ENCODE measurements around the gene ACVR1C.
A peak's percentile ranks its signal among the peaks of the same experiment; 100 is the strongest.

Gene ACVR1C

DNA sequence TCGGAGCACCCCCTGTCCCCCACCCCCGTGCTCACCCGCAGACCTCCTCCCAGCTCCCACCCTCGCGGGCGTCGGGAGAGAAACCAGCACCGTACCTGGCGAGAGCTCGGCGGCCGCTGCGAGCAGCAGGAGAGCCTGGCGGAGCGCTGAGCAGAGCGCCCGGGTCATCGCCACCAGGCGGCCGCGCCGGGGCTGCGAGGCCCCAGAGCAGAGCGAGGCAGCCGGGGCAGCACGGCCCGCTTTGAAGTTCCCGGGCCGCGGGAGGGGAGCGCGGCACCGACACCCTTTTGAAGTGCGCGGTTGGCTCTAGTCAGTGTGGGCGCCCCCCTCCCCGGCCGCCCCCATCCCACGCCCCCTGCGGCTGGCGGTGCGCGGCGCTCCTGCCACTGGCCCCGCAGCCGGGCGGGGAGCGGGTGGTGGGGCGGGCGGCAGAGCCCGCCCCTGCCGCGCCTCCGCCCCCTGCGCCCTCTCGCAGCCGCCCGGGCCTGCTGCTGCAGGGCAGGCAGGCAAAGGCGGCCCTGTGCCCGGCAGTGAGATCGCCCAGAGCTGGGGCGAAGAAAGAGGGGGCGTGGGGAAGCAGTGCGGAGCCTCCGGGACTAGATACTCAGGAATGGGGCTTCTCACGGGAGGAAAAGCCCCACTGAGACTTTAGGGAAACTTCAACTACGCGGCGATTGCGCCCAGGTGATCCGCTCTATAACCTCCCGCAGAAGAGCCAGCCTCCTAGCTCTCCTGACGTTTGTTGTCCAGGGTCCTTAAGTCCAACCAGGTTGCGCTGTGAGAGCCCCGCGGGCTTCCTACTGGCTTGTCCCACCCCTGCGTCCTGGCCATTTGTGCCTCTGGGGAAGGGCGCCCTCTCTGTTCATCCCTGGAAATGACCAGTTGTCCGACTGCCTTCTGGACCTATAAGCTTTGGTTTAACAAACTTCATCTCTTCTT, at the start of gene ACVR1C:
Gene ACVR1C, minus strand, starts transcription at position 388 of the 939 bp plus-strand sequence. Its CDS starts 220 bp downstream, at position 168.
- peak; percentile 41 for DNase-seq

GRCh38 chr2:157677941-157678340, 49.3 kb upstream of the ACVR1C start:
- no peak for DNase-seq

- no peak for DNase-seq
Observed at GRCh38 chr2:157672129-157672528, 43.5 kb upstream of the ACVR1C start.

DNA sequence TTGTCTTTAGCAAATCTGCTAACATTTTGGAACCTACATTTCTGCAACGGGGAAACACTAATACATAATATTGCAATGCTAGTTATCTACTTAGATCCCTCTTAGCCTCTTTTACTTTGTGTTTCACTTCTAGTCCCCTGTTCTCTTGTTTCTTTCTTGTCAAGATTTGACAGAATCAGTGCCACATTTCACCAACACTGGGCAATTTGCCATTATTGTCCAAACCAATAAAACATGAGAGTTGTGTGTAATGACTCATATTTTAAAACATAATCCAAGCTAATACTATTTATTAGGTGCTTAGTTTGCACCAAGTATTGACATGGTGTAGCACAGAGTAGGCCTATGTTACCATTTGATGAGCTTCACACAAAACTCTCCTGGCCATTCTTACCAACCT, 33.7 kb upstream of the ACVR1C start:
- no peak for DNase-seq

GRCh38 chr2:157661776-157662175, 33.1 kb upstream of the ACVR1C start:
- DNase-seq, result no peak

DNA sequence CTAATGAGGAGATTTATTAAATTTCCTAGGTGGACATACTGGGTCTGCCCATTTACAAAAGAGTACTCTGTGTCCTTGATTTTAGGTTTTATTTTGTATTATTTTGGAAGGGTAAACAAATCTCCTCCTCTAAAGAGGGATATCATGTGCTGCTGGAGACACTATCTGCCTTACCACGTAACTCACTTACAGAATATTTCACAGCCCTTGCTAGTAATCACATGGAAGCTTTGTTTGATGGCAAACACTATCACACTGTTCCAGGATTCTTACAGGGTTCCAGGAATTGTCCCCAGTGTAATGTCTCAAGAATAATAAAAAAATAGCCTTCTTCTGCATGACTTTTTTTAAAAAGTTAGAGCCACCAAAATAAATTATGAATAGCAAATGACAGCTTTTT, 29.2 kb upstream of the ACVR1C start:
- no peak for DNase-seq

GRCh38 chr2:157657101-157657500, 28.4 kb upstream of the ACVR1C start:
- no peak for DNase-seq

GRCh38 chr2:157644776-157645175, 16.1 kb upstream of the ACVR1C start:
- DNase-seq, result no peak

- no peak for DNase-seq
Observed at GRCh38 chr2:157631861-157632260, 3.2 kb upstream of the ACVR1C start.

- no peak for DNase-seq
Observed at GRCh38 chr2:157627594-157628476, 829 bp downstream of the ACVR1C start.

DNA sequence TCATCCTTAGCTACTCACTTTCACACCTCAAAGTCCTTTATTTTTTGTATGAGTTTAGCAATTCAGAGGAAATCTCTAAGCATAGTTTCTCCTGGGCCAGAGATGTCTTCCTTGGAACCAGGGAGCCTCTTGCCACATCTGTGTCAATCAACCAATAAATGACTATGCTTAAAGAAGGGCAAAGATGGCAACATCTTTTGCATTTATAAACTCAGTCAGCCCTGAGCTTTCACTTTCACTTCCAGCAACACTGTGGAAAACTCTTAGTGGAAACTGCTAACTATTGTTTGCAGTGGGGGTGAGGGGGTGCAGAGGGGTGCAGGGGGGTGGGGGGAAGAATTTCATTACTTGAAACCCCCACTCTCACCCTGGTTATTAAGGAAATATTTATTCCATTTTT, 3.4 kb downstream of the ACVR1C start:
- DNase-seq, result no peak

DNA sequence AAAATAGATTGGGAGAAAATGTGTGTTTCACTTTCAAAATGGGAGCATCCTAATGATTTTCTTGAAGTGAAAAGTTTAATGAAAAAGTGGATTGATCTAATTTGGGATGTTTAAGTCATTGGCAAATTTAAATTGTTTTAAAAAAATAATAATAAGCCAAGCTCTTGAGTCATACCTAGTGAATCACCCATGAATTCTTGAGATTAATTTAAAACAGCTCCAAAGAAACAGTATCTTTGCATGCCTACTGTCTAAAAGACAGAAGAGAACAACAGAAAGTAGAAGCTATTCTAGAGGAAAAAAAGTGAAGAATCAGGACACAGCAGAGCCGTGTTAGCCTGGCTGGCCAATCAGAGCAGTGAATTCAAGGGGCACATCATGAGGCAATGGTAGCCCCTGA, 7.7 kb downstream of the ACVR1C start:
- DNase-seq, result no peak

- DNase-seq, result no peak
Observed at GRCh38 chr2:157611726-157612125, 16.9 kb downstream of the ACVR1C start.

GRCh38 chr2:157611110-157611509, 17.6 kb downstream of the ACVR1C start:
- no peak for DNase-seq

DNA sequence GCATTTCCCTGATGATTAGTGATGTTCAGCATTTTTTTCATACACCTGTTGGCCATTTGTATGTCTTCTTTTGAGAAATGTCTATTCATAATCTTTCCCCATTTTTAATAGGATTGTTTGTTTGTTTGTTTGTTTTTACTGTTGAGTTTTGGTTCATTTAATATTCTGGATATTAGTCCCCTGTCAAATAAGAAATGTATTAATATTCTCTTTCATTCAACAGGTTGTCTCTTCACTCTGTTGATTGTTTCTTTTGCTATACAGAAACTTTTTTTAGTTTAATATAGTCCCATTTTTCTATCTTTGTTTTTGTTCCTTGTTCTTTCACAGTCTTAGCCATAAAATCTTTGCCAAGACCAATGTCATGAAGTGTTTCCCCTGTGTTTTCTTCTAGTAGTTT, 22.1 kb downstream of the ACVR1C start:
- no peak for DNase-seq

GRCh38 chr2:157603198-157603597, 25.5 kb downstream of the ACVR1C start:
- no peak for DNase-seq

DNA sequence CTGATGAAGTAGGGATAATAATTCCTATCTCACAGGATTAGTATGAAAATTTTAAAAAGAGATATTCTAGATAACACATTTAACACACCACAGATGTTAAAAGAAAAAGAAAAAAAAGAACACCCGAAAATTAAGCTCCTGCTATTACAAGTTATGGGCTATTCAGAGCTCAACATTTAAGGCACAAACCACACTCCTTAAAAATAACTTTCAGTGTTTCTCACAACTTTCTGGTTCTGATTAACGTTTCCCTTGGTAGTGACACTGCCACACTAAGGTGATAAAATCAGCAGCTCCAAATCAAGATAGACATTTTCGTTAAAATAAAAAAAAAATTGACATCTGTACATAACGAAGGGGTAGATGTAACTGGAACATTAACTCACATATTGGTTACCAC, 26.9 kb downstream of the ACVR1C start:
- DNase-seq, result no peak

DNA sequence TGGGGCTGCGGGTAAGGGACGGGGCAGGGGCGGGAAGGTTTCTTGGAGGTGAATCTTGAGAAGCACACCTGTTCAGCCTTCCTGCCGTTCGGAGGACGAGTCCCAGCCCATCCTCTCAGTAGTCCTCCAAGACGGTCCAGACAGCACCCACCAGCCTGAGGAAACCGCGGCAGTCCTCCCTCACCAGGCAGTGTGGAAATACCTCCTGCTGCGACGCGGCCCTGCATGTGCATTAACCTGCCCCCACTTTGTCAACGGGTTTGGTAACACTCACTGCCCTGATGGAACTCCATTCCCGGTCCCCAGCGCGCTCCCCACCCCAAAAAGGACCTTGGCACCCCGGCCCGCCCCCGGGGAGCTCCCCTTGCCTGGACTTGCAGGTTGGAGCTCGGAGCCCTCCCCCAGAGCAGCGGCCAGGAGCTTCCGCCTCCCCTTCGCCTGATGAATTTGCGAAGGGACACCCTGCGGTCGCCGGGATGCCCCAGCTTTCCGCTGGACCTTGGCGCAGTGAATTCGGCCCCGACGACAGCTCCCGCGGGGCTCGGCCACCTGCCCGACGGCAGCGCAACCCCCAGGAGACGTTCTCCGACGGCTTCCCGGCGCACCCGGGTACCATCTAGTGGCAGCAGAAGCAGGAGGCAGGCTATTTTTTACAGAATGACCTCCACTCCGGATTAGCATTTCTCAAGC, 31.5 kb downstream of the ACVR1C start:
- no peak for DNase-seq

GRCh38 chr2:157593411-157593810, 35.3 kb downstream of the ACVR1C start:
- DNase-seq, result no peak

DNA sequence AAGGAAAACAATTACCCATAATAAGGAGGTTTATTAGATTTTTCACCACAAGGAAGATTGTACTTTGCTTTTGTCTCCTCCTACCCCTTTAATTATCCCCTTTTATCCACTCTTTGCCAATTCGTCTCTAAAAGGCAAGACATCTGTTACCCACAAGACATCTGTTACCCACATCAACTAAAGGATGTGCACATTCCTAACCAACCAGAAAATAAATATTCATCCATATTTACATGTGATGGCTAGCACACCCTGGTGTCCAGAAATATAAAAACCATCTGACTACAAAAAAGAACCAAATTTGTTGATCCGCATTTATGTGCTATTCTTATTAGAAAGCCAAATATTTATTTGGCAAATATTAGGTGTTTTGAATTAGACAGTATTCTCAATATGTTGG, 35.7 kb downstream of the ACVR1C start:
- no peak for DNase-seq

DNA sequence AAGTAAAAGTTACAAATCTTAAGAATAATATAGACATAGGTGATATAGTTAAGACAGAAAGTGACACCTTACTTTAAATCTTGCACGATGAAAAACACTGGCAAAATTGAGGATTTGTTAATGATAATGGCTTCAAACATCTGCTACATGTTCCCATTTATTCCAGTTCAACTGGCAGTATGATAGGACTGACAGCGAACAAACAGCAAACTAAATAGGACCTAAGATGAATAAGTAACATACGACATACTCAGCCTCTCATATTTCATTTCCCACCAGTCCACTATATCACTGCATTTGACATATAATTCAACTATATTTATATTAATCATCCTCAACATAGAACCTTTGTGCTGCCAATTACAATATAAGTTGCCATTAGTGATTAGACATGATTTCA, 36.3 kb downstream of the ACVR1C start:
- no peak for DNase-seq

GRCh38 chr2:157587576-157587975, 41.1 kb downstream of the ACVR1C start:
- DNase-seq, result peak; percentile 81

GRCh38 chr2:157574165-157574564, 54.5 kb downstream of the ACVR1C start:
- DNase-seq, result no peak
